HepG2 (cell line): ENCODE measurements around the gene RNF14. TPM values are rescaled to one million over a fixed set of nuclear protein-coding genes. Genes with fewer than 3 reads are reported as not detected.

Experiments used
- CBFB ChIP-seq: sonication (generic); formaldehyde crosslinking; IDR thresholded peaks from 2 replicates; pipeline ENCODE4 v1.4.0; 2020; ENCODE audit warnings: missing genetic modification reagents
- ETV6 ChIP-seq: sonication (generic); formaldehyde crosslinking; conservative IDR thresholded peaks from 2 replicates; pipeline ENCODE4 v1.4.0; 2020; ENCODE audit warnings: missing genetic modification reagents
- FOXA1 ChIP-seq, 2 experiments: fragments of 450-650 bp in 1 of 2; sonication (generic) in 1 of 2; formaldehyde crosslinking in 1 of 2; IDR thresholded peaks; 2 replicates each; pipeline versions ENCODE4 v1.4.0 to v1.6.1; 2016 to 2020; ENCODE audit warnings: missing genetic modification reagents in 1 of 2
- MIER3 ChIP-seq: IDR thresholded peaks from 2 replicates; pipeline ENCODE4 v1.6.1; 2016; ENCODE audit warnings: missing compliant biosample characterization, borderline replicate concordance
- MXD4 ChIP-seq: IDR thresholded peaks from 2 replicates; pipeline ENCODE4 v1.6.1; 2016; ENCODE audit warnings: mild to moderate bottlenecking, missing biosample characterization, missing genetic modification reagents
- NBN ChIP-seq: fragments of 450-650 bp; conservative IDR thresholded peaks from 2 replicates; pipeline ENCODE4 v1.6.1; 2017
- ZSCAN25 ChIP-seq: sonication (generic); formaldehyde crosslinking; IDR thresholded peaks from 2 replicates; pipeline ENCODE4 v1.8.0; 2022; ENCODE audit warnings: mild to moderate bottlenecking, missing genetic modification reagents
- polyA plus RNA-seq, 8 experiments: library from polyadenylated mRNA; depleted of rRNA in 3 of 8; stranded (reverse) in 7 of 8; unstranded in 1 of 8; fragments of >200 nt; fragmentation: Illumina TruSeq in 4 of 8; extraction: Trizol in 4 of 8; gene quantifications; 2 replicates each; pipeline versions ENCODE4 v1.2.1 to v1.2.3, GENCODE V29; 2011 to 2016; ENCODE audit warnings: low read depth in 4 of 8, missing spikeins in 1 of 8, mixed read lengths in 1 of 8; ENCODE audit not compliant: insufficient read depth in 1 of 8
- total RNA-seq, 5 experiments: library from RNA; depleted of rRNA; stranded (reverse); fragments of >200 nt; fragmentation: Illumina TruSeq; extraction: Trizol; gene quantifications; 2 replicates each; pipeline ENCODE4 v1.2.3, GENCODE V29; 2016; ENCODE audit warnings: low read depth in 1 of 5
- TF ChIP-seq, protein P1 (sequence below): sonication (generic); formaldehyde crosslinking; IDR thresholded peaks from 2 replicates; pipeline ENCODE4 v1.4.0; 2020; ENCODE audit warnings: missing genetic modification reagents, borderline replicate concordance
- TF ChIP-seq, protein P2 (sequence below): sonication (generic); formaldehyde crosslinking; IDR thresholded peaks from 2 replicates; pipeline ENCODE4 v1.8.1; 2023; ENCODE audit warnings: mild to moderate bottlenecking, inconsistent platforms, moderate library complexity, missing genetic modification reagents, borderline replicate concordance

RNF14 gene
- total and polyA plus RNA-seq, 2 of the 13 experiments (the other 11 are each of a cell fraction or from before 2014, with no cell fraction given): 11.3 to 28.1 TPM

DNA sequence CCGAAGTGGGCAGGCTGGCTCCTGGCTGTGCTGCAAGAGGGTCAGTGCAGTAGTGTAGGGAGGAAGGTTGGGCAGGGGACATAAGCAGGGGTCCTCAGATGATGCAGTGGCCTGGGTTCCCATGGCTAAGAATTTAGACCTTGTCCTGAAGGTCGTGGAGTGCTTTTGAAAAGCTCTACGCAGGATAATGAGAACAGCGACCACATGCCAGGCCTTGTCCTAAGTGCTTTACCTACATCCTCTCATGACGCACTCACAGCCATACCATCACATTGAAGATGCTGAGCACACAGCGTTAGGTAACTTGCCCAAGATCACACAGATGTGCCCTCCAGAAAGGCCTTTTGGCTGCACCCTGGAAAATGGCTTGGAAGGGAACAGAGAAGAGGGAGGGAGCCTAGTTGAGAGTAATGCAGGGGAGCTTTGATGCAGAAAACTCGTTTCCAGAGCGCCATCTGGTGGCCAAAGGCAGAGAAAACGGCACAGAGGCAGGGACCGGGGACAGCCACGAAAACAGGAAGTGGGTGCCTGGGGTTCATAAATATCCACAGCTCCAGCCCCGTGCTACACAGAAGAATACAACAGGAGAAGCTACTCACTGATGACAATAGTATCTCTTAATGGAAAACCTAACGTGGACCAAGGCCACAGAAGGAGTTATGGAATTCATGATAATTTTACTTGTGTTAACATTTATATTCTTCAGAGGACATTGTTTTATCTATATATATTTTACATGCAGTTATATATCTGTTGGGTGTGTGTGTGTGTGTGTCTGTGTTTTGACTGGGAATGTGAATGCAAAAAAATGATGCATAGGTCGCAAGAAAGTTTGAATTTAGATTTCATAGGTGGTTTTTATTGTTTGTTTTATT, 8.2 kb upstream of the RNF14 start (continued):
- TF ChIP-seq, protein P1, sequence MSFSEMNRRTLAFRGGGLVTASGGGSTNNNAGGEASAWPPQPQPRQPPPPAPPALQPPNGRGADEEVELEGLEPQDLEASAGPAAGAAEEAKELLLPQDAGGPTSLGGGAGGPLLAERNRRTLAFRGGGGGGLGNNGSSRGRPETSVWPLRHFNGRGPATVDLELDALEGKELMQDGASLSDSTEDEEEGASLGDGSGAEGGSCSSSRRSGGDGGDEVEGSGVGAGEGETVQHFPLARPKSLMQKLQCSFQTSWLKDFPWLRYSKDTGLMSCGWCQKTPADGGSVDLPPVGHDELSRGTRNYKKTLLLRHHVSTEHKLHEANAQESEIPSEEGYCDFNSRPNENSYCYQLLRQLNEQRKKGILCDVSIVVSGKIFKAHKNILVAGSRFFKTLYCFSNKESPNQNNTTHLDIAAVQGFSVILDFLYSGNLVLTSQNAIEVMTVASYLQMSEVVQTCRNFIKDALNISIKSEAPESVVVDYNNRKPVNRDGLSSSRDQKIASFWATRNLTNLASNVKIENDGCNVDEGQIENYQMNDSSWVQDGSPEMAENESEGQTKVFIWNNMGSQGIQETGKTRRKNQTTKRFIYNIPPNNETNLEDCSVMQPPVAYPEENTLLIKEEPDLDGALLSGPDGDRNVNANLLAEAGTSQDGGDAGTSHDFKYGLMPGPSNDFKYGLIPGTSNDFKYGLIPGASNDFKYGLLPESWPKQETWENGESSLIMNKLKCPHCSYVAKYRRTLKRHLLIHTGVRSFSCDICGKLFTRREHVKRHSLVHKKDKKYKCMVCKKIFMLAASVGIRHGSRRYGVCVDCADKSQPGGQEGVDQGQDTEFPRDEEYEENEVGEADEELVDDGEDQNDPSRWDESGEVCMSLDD (CRISPR knock-in tag): no peak
- TF ChIP-seq MIER3 (CRISPR knock-in tag) (0 out of 2 replicates have a peak, but pooled peaks have one; percentile 46), ETV6 (CRISPR knock-in tag) (no peak), MXD4 (CRISPR knock-in tag) (0 out of 2 replicates have a peak, but pooled peaks have one; percentile 19), ZSCAN25 (CRISPR knock-in tag) (no peak), CBFB (CRISPR knock-in tag) (no peak), NBN (no peak), FOXA1 (IDR thresholded peaks at IDR 0.05) (no peak), FOXA1 (CRISPR knock-in tag; IDR thresholded peaks at IDR 0.05) (no peak)
- TF ChIP-seq, protein P2, sequence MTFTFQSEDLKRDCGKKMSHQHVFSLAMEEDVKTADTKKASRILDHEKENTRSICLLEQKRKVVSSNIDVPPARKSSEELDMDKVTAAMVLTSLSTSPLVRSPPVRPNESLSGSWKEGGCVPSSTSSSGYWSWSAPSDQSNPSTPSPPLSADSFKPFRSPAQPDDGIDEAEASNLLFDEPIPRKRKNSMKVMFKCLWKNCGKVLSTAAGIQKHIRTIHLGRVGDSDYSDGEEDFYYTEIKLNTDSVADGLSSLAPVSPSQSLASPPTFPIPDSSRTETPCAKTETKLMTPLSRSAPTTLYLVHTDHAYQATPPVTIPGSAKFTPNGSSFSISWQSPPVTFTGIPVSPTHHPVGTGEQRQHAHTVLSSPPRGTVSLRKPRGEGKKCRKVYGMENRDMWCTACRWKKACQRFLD (CRISPR knock-in tag): no peak
- TF ChIP-seq, all 625 proteins: peak for 59
